Neural crest cell (in vitro differentiated cells): ENCODE data around the gene BTNL8. TPM values are rescaled to one million over a fixed set of nuclear protein-coding genes. Genes with fewer than 3 reads are reported as not detected.
"Not testable (repeated sequence)": the region's sequence is repeated elsewhere in the genome, so short reads cannot be mapped to it uniquely, and the experiment has no call there.

Experiments used
- DNase-seq: peaks from one replicate; pipeline ENCODE4 v3.0.0; 2021; ENCODE audit warnings: low read depth, mixed read lengths, low spot score
- H3K27ac Mint-ChIP-seq: one replicate; pipeline ENCODE4 v1.8.0; 2021; ENCODE audit warnings: mild to moderate bottlenecking, mixed read lengths; ENCODE audit not compliant: unreplicated experiment
- H3K27me3 Mint-ChIP-seq: 2 replicates; pipeline ENCODE4 v1.8.0; 2021; ENCODE audit warnings: low read depth, mild to moderate bottlenecking, mixed read lengths
- H3K36me3 Mint-ChIP-seq: 2 replicates; pipeline ENCODE4 v1.8.0; 2021; ENCODE audit warnings: low read depth, mild to moderate bottlenecking, mixed read lengths
- H3K4me1 Mint-ChIP-seq: 2 replicates; pipeline ENCODE4 v1.8.0; 2021; ENCODE audit warnings: mixed read lengths
- H3K4me3 Mint-ChIP-seq: one replicate; pipeline ENCODE4 v1.8.0; 2021; ENCODE audit warnings: mild to moderate bottlenecking, mixed read lengths
- H3K9me3 Mint-ChIP-seq: 2 replicates; pipeline ENCODE4 v1.8.0; 2021; ENCODE audit warnings: mixed read lengths
- total RNA-seq: library from RNA; stranded (reverse); gene quantifications from 2 replicates; pipeline ENCODE4 v1.2.1, GENCODE V29; 2021
- TF ChIP-seq, protein P1 (sequence below): fragments of 200-600 bp; sonication (generic); conservative IDR thresholded peaks from 2 replicates; pipeline ENCODE4 v1.5.0; 2021; ENCODE audit warnings: antibody characterized with exemption, mild to moderate bottlenecking

Gene BTNL8
- total RNA-seq, 1 donor from 2014 or later, result not detected

DNA sequence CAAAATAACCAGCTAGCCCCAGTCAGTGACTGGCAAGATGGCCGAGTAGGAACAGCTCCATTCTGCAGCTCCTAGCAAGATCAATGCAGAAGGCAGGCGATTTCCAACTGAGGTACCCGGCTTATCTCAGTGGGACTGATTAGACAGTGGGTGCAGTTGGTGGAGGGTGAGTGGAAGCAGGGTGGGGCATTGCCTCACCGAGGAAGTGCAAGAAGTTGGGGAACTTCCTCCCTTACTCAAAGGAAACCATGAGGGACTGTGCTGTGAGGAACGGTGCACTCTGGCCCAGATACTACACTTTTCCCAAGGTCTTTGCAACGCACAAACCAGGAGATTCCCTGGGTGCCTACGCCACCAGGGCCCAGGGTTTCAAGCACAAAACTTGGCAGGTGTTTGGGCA is 9.6 kb upstream of the BTNL8 start:
- H3K27me3 Mint-ChIP-seq, result peaks cover 70% of the 10 kb centered on the region
- H3K9me3 Mint-ChIP-seq, result no peaks in the 10 kb centered on the region
- no peaks in the 10 kb centered on the region for H3K4me1 Mint-ChIP-seq
- no peaks in the 10 kb centered on the region for H3K36me3 Mint-ChIP-seq
- H3K4me3 Mint-ChIP-seq, result no peak overlapping the region
- TF ChIP-seq, protein P1, sequence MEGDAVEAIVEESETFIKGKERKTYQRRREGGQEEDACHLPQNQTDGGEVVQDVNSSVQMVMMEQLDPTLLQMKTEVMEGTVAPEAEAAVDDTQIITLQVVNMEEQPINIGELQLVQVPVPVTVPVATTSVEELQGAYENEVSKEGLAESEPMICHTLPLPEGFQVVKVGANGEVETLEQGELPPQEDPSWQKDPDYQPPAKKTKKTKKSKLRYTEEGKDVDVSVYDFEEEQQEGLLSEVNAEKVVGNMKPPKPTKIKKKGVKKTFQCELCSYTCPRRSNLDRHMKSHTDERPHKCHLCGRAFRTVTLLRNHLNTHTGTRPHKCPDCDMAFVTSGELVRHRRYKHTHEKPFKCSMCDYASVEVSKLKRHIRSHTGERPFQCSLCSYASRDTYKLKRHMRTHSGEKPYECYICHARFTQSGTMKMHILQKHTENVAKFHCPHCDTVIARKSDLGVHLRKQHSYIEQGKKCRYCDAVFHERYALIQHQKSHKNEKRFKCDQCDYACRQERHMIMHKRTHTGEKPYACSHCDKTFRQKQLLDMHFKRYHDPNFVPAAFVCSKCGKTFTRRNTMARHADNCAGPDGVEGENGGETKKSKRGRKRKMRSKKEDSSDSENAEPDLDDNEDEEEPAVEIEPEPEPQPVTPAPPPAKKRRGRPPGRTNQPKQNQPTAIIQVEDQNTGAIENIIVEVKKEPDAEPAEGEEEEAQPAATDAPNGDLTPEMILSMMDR, result no peak
- no peak overlapping the region for H3K27ac Mint-ChIP-seq
- DNase-seq, result no peak

DNA sequence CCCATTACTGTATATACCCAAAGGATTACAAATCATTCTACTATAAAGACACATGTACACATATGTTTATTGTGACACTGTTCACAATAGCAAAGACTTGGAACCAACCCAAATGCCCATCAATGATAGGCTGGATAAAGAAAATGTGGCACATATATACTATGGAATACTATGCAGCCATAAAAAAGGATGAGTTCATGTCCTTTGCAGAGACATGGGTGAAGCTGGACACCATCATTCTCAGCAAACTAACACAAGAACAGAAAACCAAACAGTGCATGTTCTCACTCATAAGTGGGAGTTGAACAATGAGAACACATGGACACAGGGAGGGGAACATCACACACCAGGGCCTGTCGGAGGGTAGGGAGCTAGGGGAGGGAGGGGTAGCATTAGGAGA is 3.6 kb upstream of the BTNL8 start:
- H3K4me3 Mint-ChIP-seq, DNase-seq, H3K4me1 Mint-ChIP-seq, H3K36me3 Mint-ChIP-seq, H3K27ac Mint-ChIP-seq: not testable (repeated sequence)
- peaks cover 56% of the 10 kb centered on the region for H3K27me3 Mint-ChIP-seq
- H3K9me3 Mint-ChIP-seq, result peaks cover 13% of the 10 kb centered on the region

DNA sequence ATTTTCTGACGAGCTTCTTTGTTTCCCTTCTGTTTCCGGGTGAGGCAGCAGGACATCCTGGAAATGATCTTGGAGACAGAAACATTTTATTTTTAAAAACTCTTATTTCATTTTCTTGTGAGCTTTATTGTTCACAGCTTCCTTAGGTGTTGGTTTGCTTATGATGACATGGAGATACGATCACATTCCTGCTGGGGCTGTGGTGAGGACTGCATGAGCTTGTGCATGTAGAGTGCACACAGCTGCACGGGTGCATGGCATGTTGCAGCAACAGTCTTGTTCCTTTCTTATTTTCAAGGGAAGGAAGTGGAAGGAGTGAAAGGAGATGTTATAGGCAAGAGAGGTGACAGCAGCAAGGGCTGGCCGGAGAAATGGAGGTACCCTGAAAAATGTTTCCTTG is 1.2 kb downstream of the BTNL8 start:
- peaks cover 10% of the 10 kb centered on the region for H3K27me3 Mint-ChIP-seq
- no peak for DNase-seq
- H3K36me3 Mint-ChIP-seq, result no peaks in the 10 kb centered on the region
- no peak overlapping the region for H3K27ac Mint-ChIP-seq
- TF ChIP-seq, protein P1, result no peak
- peaks cover 9% of the 10 kb centered on the region for H3K9me3 Mint-ChIP-seq
- no peaks in the 10 kb centered on the region for H3K4me1 Mint-ChIP-seq
- H3K4me3 Mint-ChIP-seq, result no peak overlapping the region

DNA sequence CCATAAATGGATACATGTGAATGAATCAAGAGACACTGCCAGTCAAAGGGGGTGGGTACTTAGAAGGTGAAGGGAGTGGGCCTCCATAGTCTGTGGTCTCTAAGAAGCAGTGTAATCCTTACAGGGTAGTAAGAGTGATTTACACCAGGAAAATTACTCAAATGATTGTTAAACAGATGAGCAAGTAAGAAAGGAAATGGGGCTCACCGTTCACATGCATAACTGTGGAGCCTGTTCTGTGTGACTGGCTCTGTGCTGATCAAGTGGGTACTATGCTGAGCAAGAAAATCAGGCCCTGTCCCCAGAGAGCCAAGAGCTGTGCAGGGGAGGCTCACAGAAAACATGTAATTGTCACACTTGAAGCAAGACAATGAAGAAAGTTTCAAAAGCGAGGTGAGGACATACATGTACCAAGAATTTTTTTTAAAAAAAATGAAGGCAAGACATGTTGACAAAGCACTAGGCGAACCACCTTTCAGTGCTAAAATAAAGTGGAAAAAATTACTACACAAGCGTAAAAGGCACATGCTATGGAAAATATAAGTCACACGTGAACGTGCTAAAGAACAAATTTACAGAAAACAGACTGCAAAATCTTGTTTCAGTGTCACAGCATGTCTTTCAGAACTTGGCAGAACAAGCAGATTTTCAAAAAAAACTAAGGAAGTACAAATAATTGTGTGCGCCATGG is 2.5 kb downstream of the BTNL8 start:
- Mint-ChIP-seq H3K36me3 (no peaks in the 10 kb centered on the region), H3K27me3 (peaks cover 10% of the 10 kb centered on the region), H3K4me1 (no peaks in the 10 kb centered on the region), H3K27ac (no peak overlapping the region), H3K9me3 (peaks cover 6% of the 10 kb centered on the region), H3K4me3 (no peak overlapping the region)
- TF ChIP-seq, protein P1, result no peak
- DNase-seq, result no peak

DNA sequence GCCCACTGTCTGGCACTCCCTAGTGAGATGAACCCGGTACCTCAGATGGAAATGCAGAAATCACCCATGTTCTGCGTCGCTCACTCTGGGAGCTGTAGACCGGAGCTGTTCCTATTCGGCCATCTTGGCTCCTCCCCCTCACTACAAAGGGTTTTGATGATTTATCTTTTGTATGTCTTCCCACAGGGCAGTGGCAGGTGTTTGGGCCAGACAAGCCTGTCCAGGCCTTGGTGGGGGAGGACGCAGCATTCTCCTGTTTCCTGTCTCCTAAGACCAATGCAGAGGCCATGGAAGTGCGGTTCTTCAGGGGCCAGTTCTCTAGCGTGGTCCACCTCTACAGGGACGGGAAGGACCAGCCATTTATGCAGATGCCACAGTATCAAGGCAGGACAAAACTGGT is 9.4 kb downstream of the BTNL8 start:
- Mint-ChIP-seq H3K4me1 (no peaks in the 10 kb centered on the region), H3K36me3 (no peaks in the 10 kb centered on the region), H3K27ac (peak overlapping the region; percentile 43), H3K27me3 (peaks cover 3% of the 10 kb centered on the region), H3K9me3 (peaks cover 4% of the 10 kb centered on the region), H3K4me3 (no peak overlapping the region)
- TF ChIP-seq, protein P1, result no peak
- no peak for DNase-seq

DNA sequence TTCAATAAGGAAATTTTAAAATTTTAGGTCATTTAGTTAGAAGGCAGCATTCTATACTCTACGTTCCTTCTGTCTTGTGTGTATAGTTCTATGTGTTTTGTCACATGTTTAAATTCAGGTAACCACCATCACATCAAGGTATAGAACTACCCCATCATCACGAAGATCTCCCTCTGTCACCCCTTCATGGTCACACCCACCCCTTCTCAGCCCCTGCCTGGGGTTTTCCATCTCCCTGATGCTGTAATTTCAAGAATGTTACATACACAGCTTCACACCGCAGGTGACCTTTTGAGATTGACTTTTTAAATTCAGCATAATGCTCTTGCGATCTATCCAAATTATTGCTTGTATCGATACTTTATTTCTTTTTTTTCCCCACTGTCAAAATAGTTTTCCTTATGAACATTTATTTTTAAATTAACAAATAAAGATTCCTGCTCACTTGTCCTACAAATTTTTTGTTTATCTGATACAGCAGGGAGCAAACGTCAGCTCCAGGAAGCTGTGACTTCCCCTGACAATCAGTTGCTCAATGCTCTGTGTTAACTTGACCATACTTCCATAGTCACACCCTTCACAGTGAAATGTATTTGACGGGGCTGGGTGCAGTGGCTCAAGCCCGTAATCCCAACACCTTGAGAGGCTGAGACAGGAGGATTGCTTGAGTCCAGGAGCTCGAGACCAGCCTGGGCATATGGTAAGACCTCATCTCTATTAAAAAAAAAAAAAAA is 10.2 kb downstream of the BTNL8 start:
- peaks cover 4% of the 10 kb centered on the region for H3K9me3 Mint-ChIP-seq
- DNase-seq, result no peak
- H3K4me3 Mint-ChIP-seq, result no peak overlapping the region
- H3K36me3 Mint-ChIP-seq, result no peaks in the 10 kb centered on the region
- H3K27ac Mint-ChIP-seq, result no peak overlapping the region
- TF ChIP-seq, protein P1, result no peak
- H3K4me1 Mint-ChIP-seq, result no peaks in the 10 kb centered on the region
- H3K27me3 Mint-ChIP-seq, result peaks cover 3% of the 10 kb centered on the region
